ENCODE data around the gene SLIT1. TPM values are rescaled to one million over a fixed set of nuclear protein-coding genes. Genes with fewer than 3 reads are reported as not detected.

The SLIT1 gene
- total RNA-seq, 1 donor from 2014 or later: 0.23 TPM

DNA sequence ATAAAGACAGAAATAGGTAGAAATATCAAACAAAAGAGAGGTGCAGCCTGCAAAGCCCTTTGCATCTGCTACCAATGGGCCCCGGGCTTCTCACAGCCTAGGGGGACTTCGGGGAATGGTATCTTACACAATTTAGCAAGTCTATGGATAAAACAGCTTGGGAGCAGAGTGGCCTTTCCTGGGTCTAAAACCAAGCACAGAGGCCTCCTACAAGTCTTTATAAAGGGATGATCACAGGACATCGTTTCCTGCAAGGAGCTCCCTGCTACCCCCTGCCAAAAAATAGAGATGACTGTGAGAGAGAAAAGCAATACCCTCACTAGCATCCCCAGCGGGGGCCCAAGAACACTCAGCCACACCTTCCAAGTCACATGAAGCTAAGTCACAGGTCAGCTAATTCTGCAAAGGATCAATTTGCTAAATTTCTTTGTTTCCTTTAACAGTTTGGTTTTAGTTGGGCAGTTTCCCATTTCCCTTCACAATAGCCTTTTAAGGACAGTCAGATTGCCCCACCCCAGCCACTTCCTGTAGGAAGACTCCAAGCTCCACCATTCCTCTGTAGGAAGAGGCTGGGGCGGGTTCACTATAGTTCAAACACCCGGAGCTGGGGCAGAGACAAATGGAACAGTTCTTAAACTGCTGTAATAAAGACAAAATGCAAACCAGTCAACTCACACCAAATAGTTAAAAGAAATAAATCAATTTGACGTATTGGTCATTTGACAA lies 105.5 kb downstream of the SLIT1 start:
- FAIRE-seq: no peak
- Histone ChIP-seq H3K79me2 (ENCODE audit: insufficient read depth, low read length) (no peaks in the 10 kb centered on the region), H3K27ac (ENCODE audit: low read depth, low read length) (no peak overlapping the region), H3K4me3 (ENCODE audit: insufficient read depth, low read depth, low read length) (no peak overlapping the region), H3K27me3 (ENCODE audit: insufficient read depth, low read length) (peaks cover 30% of the 10 kb centered on the region), H3K9ac (ENCODE audit: low read length) (no peak overlapping the region), H2AFZ (ENCODE audit: low read depth, low read length) (no peak overlapping the region), H4K20me1 (ENCODE audit: insufficient read depth, low read length) (no peaks in the 10 kb centered on the region), H3K4me2 (ENCODE audit: low read length) (no peak overlapping the region), H3K9me3 (ENCODE audit: insufficient read depth, low read depth, low read length) (no peaks in the 10 kb centered on the region), H3K4me1 (ENCODE audit: insufficient read depth, low read length) (no peaks in the 10 kb centered on the region), H3K36me3 (ENCODE audit: insufficient read depth, low read length) (no peaks in the 10 kb centered on the region)
- Mint-ChIP-seq H3K4me1 (ENCODE audit: low read depth, unreplicated experiment) (no peaks in the 10 kb centered on the region), H3K9me3 (ENCODE audit: unreplicated experiment) (no peaks in the 10 kb centered on the region), H3K4me3 (ENCODE audit: unreplicated experiment) (no peak overlapping the region), H3K36me3 (ENCODE audit: low read depth, unreplicated experiment) (no peaks in the 10 kb centered on the region), H3K27ac (ENCODE audit: unreplicated experiment) (no peak overlapping the region), H3K27me3 (ENCODE audit: low read depth, unreplicated experiment) (peaks cover 67% of the 10 kb centered on the region)
- DNase-seq (ENCODE audit: low read depth): no peak
- TF ChIP-seq EZH2 (IDR thresholded peaks at IDR 0.05; ENCODE audit: insufficient read depth, low read length): no peak
- TF ChIP-seq, protein P1, sequence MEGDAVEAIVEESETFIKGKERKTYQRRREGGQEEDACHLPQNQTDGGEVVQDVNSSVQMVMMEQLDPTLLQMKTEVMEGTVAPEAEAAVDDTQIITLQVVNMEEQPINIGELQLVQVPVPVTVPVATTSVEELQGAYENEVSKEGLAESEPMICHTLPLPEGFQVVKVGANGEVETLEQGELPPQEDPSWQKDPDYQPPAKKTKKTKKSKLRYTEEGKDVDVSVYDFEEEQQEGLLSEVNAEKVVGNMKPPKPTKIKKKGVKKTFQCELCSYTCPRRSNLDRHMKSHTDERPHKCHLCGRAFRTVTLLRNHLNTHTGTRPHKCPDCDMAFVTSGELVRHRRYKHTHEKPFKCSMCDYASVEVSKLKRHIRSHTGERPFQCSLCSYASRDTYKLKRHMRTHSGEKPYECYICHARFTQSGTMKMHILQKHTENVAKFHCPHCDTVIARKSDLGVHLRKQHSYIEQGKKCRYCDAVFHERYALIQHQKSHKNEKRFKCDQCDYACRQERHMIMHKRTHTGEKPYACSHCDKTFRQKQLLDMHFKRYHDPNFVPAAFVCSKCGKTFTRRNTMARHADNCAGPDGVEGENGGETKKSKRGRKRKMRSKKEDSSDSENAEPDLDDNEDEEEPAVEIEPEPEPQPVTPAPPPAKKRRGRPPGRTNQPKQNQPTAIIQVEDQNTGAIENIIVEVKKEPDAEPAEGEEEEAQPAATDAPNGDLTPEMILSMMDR (IDR thresholded peaks at IDR 0.05; ENCODE audit: insufficient read depth, low read depth, low read length): no peak

DNA sequence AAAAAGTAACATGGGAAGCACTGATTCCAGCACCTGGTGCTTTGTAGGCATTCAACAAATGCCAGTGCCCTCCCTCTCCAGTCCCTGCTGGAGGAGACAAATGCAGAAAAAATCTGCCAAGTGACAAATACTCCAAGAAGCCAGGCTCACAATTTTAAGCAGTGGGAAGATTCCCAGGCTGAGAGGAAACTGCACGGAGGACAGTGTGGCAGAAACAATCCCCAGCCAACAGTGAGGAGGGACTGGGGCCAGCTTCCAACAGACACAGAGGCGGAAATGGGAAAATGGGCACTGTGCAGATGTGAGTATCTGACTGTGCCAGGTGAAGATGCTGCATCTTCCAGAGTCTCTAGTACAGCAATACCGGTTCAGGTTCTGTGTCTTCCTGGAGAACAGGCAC lies 106.3 kb downstream of the SLIT1 start:
- H3K9me3 ChIP-seq (ENCODE audit: insufficient read depth, low read depth, low read length): no peaks in the 10 kb centered on the region
- Mint-ChIP-seq H3K27ac (ENCODE audit: unreplicated experiment) (no peak overlapping the region), H3K27me3 (ENCODE audit: low read depth, unreplicated experiment) (peaks cover 66% of the 10 kb centered on the region)

More for the DNA sequence above, 106.3 kb downstream of the SLIT1 start:
- H3K9me3 Mint-ChIP-seq (ENCODE audit: unreplicated experiment): no peaks in the 10 kb centered on the region
- FAIRE-seq (no peak), DNase-seq (ENCODE audit: low read depth) (no peak)
- H3K4me1 Mint-ChIP-seq (ENCODE audit: low read depth, unreplicated experiment): no peaks in the 10 kb centered on the region
- Histone ChIP-seq H2AFZ (ENCODE audit: low read depth, low read length) (no peak overlapping the region), H3K36me3 (ENCODE audit: insufficient read depth, low read length) (no peaks in the 10 kb centered on the region), H3K4me1 (ENCODE audit: insufficient read depth, low read length) (no peaks in the 10 kb centered on the region), H4K20me1 (ENCODE audit: insufficient read depth, low read length) (no peaks in the 10 kb centered on the region), H3K9ac (ENCODE audit: low read length) (no peak overlapping the region), H3K27me3 (ENCODE audit: insufficient read depth, low read length) (peaks cover 30% of the 10 kb centered on the region), H3K4me3 (ENCODE audit: insufficient read depth, low read depth, low read length) (no peak overlapping the region), H3K27ac (ENCODE audit: low read depth, low read length) (no peak overlapping the region), H3K79me2 (ENCODE audit: insufficient read depth, low read length) (no peaks in the 10 kb centered on the region), H3K4me2 (ENCODE audit: low read length) (no peak overlapping the region)
- no peak for TF ChIP-seq EZH2 (IDR thresholded peaks at IDR 0.05; ENCODE audit: insufficient read depth, low read length)
- TF ChIP-seq, protein P1 (IDR thresholded peaks at IDR 0.05; ENCODE audit: insufficient read depth, low read depth, low read length): no peak
- H3K4me3 Mint-ChIP-seq (ENCODE audit: unreplicated experiment): no peak overlapping the region
- no peaks in the 10 kb centered on the region for H3K36me3 Mint-ChIP-seq (ENCODE audit: low read depth, unreplicated experiment)
